GM19351 (cell line): ENCODE results near the gene PCIF1.
A peak's percentile ranks its signal among the peaks of the same experiment; 100 is the strongest.

Experiments
- ATAC-seq: cut with Tn5 transposase; IDR thresholded peaks from one replicate; pipeline ENCODE4 v1.9.1; 2021; ENCODE audit warnings: mild to moderate bottlenecking, moderate library complexity; ENCODE audit not compliant: unreplicated experiment

Gene PCIF1

DNA sequence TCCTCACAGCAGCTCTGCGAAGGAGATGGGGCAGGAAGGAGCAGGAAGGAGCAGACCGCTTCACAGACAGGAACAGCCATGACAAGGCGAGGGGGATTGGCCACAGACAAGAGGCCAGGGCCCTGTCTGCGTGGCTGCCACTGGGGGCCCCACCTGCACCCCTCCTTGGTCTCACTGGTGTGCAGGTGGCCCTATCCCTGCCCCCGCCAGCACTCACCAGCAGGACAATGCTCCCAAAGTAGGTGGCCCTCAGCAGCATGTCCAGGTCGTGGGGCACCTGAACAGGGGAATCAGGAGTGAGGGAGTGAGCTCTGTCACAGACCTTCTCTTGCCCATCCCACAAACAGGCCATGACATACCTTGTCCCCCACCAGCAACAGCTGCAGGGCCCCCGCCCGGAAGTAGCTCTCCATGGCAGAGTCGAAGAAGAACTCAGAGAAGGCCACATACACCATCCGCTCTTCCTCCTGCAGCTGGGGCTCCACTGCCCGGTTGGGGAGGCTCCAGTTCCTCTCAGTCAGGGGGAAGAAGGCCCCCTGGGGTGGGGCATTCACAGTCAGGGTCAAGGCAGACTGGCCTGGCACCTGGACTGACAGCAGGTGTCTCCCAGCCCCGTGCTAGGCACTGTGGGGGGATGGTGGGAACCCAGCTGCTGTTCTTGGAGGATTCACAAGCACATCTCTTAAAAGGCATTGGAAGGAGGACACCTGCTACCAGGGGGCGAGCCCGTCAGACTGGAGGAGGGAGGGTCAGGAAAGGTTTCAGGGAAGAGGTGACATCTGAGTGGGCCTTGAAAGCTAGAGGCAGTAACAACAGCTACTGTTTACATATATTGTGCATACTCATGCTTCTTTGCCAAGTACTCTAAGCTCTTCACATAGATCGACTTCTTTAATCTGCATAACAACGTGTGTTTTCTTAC, 29.6 kb upstream of the PCIF1 start:
- no peak for ATAC-seq

DNA sequence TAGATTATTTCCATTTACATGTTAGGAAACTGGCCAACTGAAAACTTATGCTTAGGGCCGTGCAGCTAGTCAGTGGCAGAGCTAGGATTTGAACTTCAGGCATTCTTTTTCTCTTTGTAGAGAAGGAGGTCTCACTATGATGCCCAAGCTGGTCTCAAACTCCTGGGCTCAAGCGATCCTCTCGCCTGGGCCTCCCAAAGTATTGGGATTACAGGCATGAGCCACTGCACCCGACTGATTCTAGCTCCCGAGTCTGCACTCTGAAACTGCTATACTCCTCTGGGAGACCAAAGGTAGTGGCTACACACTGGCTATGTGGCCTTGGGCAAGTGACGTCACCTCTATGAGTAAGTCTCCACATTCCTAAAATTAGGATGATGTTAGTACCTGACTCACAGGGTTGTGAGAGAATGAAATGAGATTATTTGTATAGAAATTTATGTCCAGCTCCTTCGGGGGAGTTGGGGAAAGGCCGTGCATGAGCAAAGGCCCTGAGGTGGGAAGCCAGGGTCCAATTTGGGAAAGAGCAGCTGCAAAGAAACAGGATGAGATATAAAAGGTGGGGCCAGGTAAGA, 28.9 kb upstream of the PCIF1 start:
- ATAC-seq = no peak

DNA sequence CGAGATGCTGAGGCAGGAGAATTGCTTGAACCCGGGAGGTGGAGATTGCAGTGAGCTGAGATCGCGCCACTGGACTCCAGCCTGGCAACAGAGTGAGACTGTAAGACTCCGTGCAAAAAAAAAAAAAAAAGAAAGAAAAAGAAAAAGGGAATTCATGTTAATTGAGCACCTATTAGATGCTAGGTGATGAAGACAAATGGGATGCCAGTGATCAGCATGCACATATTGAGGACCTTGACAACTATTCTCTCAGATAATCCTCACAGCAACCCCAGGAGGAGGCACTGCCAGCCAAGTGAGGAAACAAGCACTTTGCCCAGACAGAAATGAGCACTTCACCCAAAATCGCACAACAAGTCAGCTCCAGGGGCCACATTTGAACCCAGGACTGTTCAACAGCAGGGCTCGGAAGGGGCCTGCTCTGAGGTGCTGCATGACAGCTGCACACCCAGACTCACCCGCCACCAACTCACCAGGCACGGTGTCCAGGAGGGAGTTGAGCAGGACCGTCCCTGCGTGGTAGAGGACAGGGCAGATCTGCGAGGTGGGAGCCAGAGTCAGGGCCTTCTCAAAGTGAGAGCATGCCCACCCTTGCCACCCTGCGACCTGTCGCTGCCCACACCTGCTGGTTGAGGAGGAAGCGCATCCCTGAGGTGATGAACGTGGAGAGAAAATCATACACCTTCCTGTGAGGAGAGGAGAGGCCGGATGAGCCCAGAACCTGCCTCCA, 27.1 kb upstream of the PCIF1 start:
- no peak for ATAC-seq

DNA sequence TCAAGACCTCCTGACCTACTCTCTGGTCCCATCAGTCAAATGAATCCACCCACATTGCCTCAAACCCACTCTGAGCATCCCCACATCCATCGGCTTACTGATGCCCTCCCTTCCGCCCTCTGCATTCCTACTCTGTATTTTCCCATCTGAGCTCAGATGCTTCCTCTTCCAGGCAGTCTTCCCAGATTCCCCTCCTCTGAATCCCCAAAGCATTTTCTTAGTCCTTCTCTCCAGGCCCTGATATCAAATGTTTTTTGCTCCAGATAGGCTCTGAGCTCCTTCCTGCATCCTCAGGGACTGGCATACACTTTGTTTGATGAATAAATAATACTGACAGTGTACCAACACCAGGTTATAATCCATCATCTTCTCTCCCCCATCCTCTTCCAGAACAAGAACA, 26.4 kb upstream of the PCIF1 start:
- no peak for ATAC-seq

DNA sequence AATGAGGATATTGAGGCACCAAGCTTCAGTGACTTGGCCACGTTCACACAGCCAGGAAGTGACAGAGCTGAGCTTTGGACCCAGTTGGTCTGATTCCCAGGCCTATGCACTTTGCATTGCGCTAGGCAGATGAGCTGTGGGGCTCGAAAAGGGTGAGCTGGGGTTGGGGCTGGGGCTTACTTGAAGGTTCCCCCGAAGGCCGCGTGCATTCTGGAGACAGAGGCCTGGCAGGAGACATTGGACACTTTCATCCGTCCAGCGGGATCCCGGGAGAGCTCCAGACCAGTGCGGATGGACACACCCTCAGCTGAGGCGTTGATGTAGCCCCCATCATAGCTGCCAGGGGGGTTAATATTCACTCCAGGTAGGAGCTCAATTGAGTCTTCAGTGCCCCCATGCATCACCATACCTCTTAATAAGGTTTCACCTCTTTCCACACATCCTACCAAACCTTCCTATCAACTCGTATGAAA, 25.1 kb upstream of the PCIF1 start:
- ATAC-seq = no peak

DNA sequence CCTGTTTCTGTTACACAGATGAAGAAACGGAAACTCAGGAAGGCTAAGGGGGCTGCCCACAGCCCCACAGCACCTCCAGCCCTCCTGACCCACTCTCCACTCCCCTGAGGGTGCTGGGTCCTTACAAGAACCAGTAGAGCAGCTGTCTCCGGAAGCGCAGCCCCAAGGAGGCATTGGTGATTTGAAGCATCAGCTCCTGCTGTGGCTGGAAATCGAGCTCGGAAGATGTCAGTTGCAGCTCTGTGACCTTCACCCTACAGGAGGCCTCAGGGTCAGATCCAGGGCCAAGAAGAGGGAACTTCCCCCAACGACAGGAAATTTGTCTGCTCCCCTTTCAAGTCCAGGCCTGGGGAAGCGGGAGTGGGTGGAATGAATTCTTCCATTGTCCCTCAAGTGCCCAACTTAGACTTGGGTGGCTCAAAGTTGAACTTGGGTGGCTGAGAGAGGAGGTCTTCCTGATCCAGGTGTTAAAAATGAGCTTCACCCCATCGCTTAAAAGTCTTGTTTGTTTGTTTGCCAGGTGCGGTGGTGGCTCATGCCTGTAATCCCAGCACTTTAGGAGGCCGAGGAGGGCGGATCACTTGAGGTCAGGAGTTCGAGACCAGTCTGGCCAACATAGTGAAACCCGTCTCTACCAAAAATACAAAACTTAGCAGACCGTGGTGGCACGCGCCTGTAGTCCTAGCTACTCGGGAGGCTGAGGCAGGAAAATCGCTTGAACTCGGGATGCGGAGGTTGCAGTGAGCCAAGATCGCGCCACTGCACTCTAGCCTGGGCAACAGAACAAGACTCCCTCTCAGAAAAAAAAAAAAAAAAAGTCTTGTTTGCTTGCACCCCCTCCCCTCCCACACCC, 24.4 kb upstream of the PCIF1 start:
- no peak for ATAC-seq

DNA sequence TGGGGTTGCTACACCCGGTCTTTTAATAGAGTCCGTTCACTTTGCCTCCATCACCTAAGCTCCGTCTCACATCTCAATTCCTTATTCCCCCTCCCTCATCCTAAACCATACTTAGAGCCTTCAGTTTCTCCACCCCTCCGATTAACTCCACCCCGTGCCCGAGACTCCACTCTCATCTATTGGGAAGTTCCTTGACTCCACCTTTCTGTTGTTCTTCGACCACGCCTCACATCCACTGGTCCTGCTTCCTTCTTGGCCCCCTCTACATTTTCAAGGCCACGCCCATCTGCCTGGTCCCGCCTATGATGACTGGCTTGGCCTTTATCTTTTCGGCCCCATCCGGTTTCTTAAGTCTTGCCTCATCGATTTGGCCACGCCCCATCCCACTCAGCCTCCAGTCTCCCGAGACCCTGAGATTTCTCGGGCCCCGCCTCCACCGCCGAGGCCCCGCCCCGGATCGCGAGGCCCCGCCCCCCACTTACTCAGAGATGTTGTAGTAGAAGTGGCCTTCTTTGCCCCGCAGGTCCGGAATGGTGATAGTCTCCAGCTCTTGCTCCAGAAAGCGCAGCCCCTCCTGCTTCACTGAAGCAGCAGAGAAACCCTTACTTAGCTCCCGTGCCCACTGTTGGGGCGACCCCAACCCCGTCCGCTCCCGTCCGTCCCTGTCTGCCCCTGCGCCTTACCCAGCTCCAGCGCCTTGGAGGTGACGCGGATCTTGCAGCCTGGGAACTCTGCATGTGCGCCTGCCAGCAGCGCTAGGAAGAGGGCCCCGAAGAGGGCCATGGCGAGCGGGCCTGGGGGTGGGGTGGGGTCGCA, 23.6 kb upstream of the PCIF1 start:
- ATAC-seq = peak; percentile 87

DNA sequence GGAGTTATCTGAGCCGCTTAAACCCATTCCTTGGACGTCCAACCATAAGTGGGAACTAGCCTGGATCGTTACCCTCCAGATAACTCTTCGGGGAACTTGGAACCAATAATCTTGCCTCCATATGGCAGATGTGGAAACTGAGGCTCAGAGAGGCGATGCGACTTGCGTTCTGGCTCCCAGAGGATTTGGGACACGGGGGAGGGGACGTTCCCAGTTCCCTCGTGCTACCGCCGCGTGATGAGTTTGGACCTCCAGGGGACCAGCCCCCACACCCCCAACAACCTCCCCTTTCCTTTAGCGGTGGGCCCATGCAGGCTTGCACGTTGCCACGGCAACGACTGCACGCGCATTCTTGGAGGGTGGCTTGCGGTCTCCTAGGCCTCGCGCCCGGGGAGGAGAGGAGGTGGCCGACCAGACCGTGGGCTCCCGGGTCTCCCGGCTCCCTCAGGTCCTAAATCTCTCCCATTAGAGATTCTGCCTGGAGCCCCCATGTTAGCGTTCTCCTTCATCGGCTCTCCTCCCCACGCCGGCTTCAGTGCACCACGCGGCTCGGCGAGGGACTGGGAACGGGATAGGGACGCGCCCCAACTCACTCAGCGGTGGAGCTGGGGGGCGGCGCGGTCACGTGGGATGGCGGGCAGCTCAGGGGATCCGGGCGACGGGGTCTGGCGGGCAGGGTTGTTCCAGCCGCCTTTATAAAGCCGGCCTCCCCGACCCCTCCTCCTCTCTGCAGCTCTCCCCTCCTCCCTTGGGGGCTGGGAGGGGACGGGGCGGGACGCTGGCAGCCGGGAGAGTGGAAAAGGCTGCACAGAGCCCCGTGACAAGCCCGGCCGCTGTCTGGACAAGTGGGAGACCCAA, 22.8 kb upstream of the PCIF1 start, which contains the start of gene PLTP:
TSS of gene PLTP (minus strand) at position 670 of the 858 bp plus-strand sequence. CDS start 703 bp downstream, outside the sequence.
- ATAC-seq = no peak

DNA sequence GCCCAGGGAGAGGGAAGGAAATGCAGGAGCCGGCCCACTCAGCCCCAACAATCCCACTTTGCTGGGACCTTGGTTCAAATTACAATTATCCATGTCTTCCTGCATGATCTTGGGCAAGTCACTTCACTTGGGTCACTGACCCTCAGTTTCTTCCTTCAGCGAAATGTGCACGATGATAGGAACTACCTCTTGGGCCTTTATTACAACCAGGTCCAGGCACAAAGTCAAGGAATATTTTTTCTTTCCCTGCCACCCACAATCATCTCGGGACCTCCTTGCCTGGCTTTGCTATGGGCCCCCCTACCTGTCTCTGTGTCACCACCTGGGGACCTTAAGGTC, 22.2 kb upstream of the PCIF1 start:
- ATAC-seq = no peak

DNA sequence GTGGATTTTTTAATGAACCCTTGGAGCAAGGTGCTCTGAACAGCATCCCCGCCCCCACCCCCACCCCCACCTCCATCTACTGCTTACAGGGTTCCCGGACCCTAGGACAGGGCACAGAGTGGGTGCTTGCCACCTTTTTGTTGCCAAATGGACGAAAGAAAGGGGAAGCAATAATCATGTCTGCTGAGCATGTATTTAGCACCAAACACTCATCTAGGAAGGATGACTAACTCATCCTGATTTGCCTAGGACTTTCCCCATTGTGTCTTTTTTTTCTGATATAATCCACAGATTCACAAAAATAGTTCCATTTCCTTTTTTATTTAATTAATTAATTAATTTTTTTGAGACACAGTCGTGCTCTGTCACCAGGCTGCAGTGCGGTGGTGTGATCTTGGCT, 21.4 kb upstream of the PCIF1 start:
- no peak for ATAC-seq

DNA sequence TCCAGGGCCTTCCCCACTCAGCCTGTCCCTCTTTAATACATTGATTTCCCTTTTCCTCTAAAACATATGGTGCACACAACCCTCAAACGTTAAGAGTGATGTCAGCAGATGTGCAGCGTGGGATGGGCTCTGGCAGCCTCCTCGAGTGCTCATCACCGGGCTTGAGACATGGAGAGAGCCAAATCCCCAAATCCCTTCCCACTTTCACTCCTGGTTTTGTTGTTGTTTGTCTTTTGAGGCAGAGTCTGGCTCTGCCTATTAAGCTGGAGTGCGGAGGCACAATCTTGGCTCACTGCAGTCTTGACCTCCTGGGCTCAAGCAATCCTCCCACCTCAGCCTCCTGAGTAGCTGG, 16.7 kb upstream of the PCIF1 start:
- ATAC-seq = no peak

DNA sequence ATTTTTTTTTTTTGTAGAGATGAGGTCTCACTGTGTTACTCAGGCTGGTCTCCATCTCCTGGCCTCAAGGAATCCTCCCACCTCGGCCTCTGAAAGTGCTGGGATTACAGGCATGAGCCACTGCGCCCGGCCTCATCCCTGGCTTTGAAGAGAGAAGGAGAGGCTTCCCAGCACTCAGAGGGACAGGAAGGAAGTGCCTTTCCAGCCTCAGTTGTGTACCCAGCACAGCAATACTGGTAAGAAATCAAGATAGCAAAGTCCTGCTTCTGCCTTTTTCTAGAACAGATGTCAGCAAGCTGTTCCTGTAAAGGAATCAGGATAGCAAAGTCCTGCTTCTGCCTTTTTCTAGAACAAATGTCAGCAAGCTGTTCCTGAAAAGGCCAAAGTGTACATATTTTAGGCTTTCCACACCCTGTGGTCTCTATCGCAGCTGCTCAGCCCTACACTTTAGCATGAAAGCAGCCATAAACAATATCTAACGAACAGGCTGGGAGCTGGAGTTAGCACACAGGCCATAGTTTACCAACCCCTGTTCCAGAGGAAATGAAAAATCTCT, 16.2 kb upstream of the PCIF1 start:
- no peak for ATAC-seq

DNA sequence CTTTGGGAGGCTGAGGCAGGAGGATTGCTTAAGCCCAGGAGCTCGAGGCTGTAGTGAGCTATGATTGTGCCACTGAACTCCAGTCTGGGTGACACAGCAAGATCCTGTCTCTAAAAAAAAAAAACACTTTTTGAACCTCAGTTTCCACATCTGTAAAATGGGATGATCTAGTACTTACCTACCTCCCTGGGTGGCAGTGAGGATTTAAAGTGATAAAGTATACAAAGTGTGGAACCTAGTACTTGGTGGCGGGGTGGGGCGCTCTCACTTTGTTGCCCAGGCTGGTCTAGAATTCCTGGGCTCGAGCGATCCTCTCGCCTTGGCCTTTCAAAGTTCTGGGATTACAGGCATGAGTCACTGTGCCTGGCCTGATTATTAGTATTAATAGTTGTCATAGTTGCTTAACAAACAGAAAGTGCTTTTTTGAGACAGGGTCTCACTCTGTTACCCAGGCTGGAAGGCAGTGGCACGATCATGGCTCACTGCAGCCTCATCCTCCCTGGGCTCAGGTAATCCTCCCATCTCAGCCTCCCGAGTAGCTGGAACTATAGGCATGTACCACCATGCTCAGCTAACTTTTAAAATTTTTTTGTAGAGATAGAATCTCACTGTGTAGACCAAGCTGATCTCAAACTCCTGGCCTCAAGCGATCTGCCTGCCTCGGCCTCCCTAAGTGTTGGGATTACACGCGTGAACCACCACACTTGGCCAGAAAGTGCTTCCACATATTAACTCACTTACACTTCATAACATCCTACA, 15.5 kb upstream of the PCIF1 start:
- ATAC-seq = no peak

DNA sequence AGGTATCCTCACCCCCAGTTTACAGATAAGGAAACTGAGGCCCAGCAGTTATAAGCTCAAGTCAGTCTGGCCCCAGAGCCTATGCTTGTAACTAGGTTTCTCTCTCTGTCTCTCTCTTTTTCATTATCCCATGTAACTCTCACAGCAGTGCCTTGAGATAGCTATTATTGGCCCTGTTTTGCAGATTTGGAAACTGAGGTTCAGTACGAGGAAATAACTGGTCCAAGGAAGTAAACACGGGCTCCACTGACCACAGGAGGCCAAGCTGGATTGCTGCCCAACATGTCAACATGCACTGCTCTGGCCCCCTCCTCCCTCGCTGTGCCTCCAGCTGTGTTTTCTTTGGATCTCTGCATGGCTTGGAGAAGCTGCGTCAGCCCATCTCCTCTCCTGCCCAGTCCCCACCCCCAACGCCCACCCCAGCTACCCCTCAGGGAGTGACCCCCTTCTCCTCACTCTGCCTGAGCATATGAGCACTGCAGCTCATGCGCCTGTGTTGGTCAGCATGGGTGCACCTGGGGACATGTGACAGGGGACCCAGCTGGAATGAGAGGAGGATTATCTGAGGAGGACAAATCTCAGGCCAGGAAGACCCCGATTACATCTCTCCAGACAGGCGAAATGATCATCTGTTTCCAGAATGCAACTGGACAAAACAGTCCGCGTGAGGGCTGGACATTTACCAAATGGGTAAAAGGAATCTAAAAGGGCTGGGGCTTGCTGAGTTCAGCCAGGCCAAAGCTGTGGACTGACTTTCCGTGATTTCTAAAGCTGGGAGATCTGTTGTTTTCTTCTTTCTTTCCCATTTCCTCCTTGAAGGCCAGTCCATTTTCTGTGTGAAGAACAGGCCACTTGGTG, 14.7 kb upstream of the PCIF1 start:
- ATAC-seq = no peak

DNA sequence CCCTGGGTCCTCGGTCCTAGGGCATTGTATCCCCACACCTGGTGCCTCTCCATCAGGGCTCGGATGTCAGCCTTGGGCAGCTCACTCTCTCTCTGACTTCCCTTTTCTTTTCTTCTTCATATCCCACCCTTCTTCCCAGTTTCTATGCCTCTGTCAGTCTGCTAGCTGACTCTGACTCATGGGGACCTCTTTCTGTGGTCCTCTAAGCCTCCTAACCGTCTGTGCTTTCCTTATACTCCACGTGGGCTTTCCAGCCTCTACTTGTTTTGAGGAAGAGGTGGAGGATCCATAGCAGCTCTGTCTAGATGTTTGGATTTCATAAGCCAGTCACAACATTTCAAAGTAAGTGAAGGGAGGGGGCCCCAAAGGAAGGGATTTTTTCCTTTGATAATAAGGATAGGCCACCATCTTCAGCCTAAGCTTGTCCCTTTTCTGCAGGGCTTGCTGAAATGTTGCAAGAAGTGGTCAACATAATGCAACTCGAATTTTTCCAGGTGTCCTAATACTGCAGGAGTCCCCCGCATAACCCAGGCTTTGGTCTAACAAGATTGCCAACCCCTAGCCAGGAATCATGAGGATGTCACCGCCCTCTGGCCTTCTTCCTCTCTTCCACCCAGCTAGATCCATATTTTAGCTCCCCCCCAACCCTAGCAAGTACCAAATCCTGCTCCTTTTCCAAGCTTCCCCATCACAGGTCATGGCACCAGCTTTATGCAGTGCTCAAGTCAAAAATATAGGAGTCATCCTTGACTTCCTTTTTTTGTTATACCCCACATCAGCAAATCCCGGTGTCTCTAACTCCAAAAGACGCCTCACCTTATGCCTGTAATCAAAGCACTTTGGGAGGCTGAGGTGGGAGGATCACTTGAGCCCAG, 13.8 kb upstream of the PCIF1 start:
- ATAC-seq = no peak
